ENCODE measurements around the gene NRSN2. TPM values are rescaled to one million over a fixed set of nuclear protein-coding genes. Genes with fewer than 3 reads are reported as not detected.

Gene NRSN2
- total and polyA plus RNA-seq, 2 donors (not counting 3 experiments of a cell fraction or from before 2014, with no cell fraction given), result 36.9 to 64.1 TPM

DNA sequence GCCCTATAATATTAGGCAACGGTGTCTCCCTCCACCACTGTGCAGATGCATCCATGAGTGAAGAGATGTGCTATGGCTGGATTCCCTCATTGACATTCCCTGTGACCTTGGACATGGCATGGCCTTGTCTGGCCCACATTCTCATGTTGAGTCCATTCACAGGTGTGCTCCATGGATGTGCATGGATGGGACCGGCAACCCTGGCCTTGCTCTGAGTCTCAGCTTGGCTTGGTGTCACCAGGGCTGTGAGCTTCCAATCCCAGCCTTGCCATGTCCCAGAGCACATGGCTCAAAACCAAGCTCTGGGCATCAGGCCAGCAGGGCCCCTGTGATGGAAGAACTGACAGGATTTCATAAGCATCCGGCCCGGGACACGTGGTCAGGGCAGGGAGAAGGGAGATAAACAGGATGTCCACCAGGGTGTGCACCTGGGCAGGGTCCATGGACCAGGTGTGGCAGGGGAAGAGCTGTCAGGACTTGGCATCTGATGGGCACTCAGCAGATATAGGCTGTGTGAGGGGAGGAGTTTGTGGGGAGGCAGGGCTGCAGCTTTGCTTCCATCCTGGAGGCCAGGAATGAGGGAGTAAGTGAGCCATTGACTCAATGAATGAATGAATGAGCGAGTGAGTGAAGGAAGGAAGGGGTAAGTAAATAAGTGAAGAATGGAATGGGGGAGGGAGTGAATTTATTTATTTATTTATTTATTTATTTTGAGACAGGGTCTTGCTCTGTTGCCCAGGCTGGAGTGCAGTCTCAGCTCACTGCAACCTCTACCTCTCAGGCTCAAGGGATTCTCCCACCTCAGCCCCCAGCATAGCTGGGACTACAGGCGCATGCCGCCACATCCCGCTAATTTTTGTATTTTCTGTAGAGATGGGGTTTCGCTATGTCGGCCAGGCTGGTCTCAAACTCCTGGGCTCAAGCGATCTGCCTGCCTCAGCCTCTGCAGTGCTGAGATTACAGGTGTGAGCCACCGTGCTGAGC, 15.7 kb downstream of the NRSN2 start:
- FAIRE-seq, result peak; percentile 84
- Histone ChIP-seq H3K4me2 (ENCODE audit: insufficient read depth, low read length) (no peak overlapping the region), H2AFZ (ENCODE audit: low read depth, low read length) (peak overlapping the region; percentile 51), H3K27ac (ENCODE audit: insufficient read depth, low read depth, low read length) (no peak overlapping the region), H3K9me3 (replicated peaks; ENCODE audit: control insufficient read depth, insufficient read depth, low read length) (no peaks in the 10 kb centered on the region), H4K20me1 (replicated peaks; ENCODE audit: control insufficient read depth, extremely low read depth, insufficient read depth, low read length) (no peaks in the 10 kb centered on the region), H3K36me3 (ENCODE audit: control insufficient read depth in 2 of 2, extremely low read depth in 1 of 2, insufficient read depth in 2 of 2, low read length in 2 of 2) (no peaks in the 10 kb centered on the region), H3K9me1 (replicated peaks; ENCODE audit: control insufficient read depth, extremely low read depth, insufficient read depth, low read length) (no peaks in the 10 kb centered on the region), H3K4me1 (ENCODE audit: control insufficient read depth, extremely low read depth, insufficient read depth, low read length) (peaks cover 7% of the 10 kb centered on the region), H3K4me3 (replicated peaks in 1 of 3; ENCODE audit: insufficient read depth in 1 of 3, low read depth in 1 of 3, low read length in 3 of 3) (no peak overlapping the region), H3K9ac (replicated peaks; ENCODE audit: extremely low read depth, insufficient read depth, low read length) (no peak overlapping the region), H3K79me2 (ENCODE audit: control insufficient read depth, insufficient read depth, low read length) (no peaks in the 10 kb centered on the region), H3K27me3 (ENCODE audit: control insufficient read depth in 2 of 2, insufficient read depth in 2 of 2, low read length in 2 of 2) (no peaks in the 10 kb centered on the region)
- dilution Hi-C loops (cut with MboI; ENCODE audit: extremely low pct_ligation_motif_present, low sequenced_read_pairs), result no loop called here
- ChIA-PET POLR2A (interaction anchor here (1.6 to 2.0 kb wide), 2 partner anchors 10 to 15 kb away, joined by 3 to 13 read pairs; no protein-coding TSS in a partner anchor), CTCF (interaction anchor here (0.5 to 4.6 kb wide), 21 partner anchors 8 to 116 kb away, joined by 3 to 41 read pairs (median 5); partner anchors contain the start of genes TBC1D20 and TRIB3)
- TF ChIP-seq GATA2 (IDR thresholded peaks at IDR 0.05; ENCODE audit: insufficient read depth, insufficient read length, low read depth, low read length) (no peak), POLR2AphosphoS5 (IDR thresholded peaks at IDR 0.05; ENCODE audit: insufficient read depth, low read depth, low read length) (peak; percentile 37), CTCF (IDR thresholded peaks at IDR 0.05; ENCODE audit: extremely low read depth in 1 of 2, insufficient read depth in 1 of 2, low read depth in 1 of 2, low read length in 2 of 2) (peak in 1 of 2 donors; percentile 39), MYC (IDR thresholded peaks at IDR 0.05; ENCODE audit: low read depth, low read length) (peak; percentile 83)
- TF ChIP-seq, protein P1, sequence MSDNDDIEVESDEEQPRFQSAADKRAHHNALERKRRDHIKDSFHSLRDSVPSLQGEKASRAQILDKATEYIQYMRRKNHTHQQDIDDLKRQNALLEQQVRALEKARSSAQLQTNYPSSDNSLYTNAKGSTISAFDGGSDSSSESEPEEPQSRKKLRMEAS (IDR thresholded peaks at IDR 0.05; ENCODE audit: insufficient read depth, insufficient read length), result peak; percentile 96
- no TSS peak for BruUV-seq (replicated peaks)
- intact Hi-C loops (cut with micrococcal nuclease), result loop anchor here (1.0 to 2.0 kb wide), 4 partner anchors 10 to 68 kb away; no protein-coding TSS in a partner anchor
- DNase-seq (ENCODE audit: low read depth, low spot score), result peak; percentile 89
